ENCODE results near the gene KCNN1.

- TF ChIP-seq CTCF (IDR thresholded peaks at IDR 0.05) (no peak), POLR2A (IDR thresholded peaks at IDR 0.05) (peak in 1 of 2 donors; percentile 36)
Observed at GRCh38 chr19:18007917-18008673, 41.2 kb downstream of the KCNN1 start, which contains the start of gene ARRDC2.
